Endothelial cell of umbilical vein (primary cell): ENCODE results near the gene GLYATL2. TPM values are rescaled to one million over a fixed set of nuclear protein-coding genes. Genes with fewer than 3 reads are reported as not detected.

Experiments used
- BruUV-seq: library from RNA; stranded (reverse); fragments of 400-500 nt; replicated peaks from 2 replicates; lab custom pipeline; 2021; lab: Mats Ljungman, UMichigan
- CTCF ChIA-PET: fragments of 300-600, 350-600 bp; sonication (Branson Sonifier 250); formaldehyde crosslinking; loops from one replicate; lab custom pipeline; 2021; ENCODE audit warnings: antibody characterized with exemption, inconsistent platforms; lab: Charles Lee
- POLR2A ChIA-PET: fragments of 300-600, 350-600 bp; sonication (Branson Sonifier 250); formaldehyde crosslinking; loops from one replicate; lab custom pipeline; 2021; ENCODE audit warnings: antibody characterized with exemption, inconsistent platforms; lab: Charles Lee
- DNase-seq: peaks from one replicate; pipeline ENCODE4 v3.0.0-alpha.2; 2011; ENCODE audit warnings: low read depth, low spot score
- FAIRE-seq: peaks from 2 replicates; lab custom pipeline; 2011; peaks lifted over from hg19 to GRCh38; lab: Jason Lieb, UNC
- H2AFZ ChIP-seq: 2 replicates; pipeline ENCODE4 v1.6.0; 2012; ENCODE audit warnings: low read depth, low read length, control low read depth, inconsistent platforms
- H3K27ac ChIP-seq: 2 replicates; pipeline ENCODE4 v1.5.1; 2011; ENCODE audit warnings: low read depth, mild to moderate bottlenecking, control low read depth, low read length, moderate library complexity; ENCODE audit not compliant: insufficient read depth
- H3K27me3 ChIP-seq, 2 experiments: 2 replicates each; pipeline versions ENCODE4 v1.6.0 to v1.6.1; 2011; ENCODE audit warnings: low read length in 2 of 2, mixed read lengths in 1 of 2; ENCODE audit not compliant: control insufficient read depth in 2 of 2, insufficient read depth in 2 of 2
- H3K36me3 ChIP-seq, 2 experiments: 2 replicates in 1 of 2; 3 replicates in 1 of 2; pipeline ENCODE4 v1.5.1; 2011; ENCODE audit warnings: low read length in 2 of 2, mild to moderate bottlenecking in 1 of 2, moderate library complexity in 1 of 2; ENCODE audit not compliant: control insufficient read depth in 2 of 2, insufficient read depth in 2 of 2; ENCODE audit errors: extremely low read depth in 1 of 2
- H3K4me1 ChIP-seq: 3 replicates; pipeline ENCODE4 v1.5.1; 2011; ENCODE audit warnings: mild to moderate bottlenecking, low read length; ENCODE audit not compliant: control insufficient read depth, insufficient read depth; ENCODE audit errors: extremely low read depth
- H3K4me2 ChIP-seq: 2 replicates; pipeline ENCODE4 v1.6.1; 2011; ENCODE audit warnings: low read length, control low read depth, mixed read lengths; ENCODE audit not compliant: insufficient read depth
- H3K4me3 ChIP-seq, 3 experiments: fragments of 200-600 bp in 1 of 3; sonication (generic), shearing (Covaris generic) in 1 of 3; replicated peaks in 1 of 3; 2 replicates each; pipeline ENCODE4 v1.5.1; 2011 to 2016; ENCODE audit warnings: control low read depth in 3 of 3, low read length in 3 of 3, mild to moderate bottlenecking in 2 of 3, inconsistent platforms in 1 of 3, low read depth in 1 of 3, moderate library complexity in 1 of 3; ENCODE audit not compliant: insufficient read depth in 1 of 3
- H3K79me2 ChIP-seq: 2 replicates; pipeline ENCODE4 v1.6.0; 2012; ENCODE audit warnings: low read length, inconsistent platforms; ENCODE audit not compliant: control insufficient read depth, insufficient read depth
- H3K9ac ChIP-seq: replicated peaks from 2 replicates; pipeline ENCODE3; 2011; ENCODE audit warnings: low read length, control low read depth; ENCODE audit not compliant: insufficient read depth; ENCODE audit errors: extremely low read depth
- H3K9me1 ChIP-seq: replicated peaks from 3 replicates; pipeline ENCODE4 v1.6.0; 2011; ENCODE audit warnings: mild to moderate bottlenecking, low read length; ENCODE audit not compliant: control insufficient read depth, insufficient read depth; ENCODE audit errors: extremely low read depth
- H3K9me3 ChIP-seq: replicated peaks from 2 replicates; pipeline ENCODE4 v1.5.1; 2012; ENCODE audit warnings: low read length, inconsistent platforms; ENCODE audit not compliant: control insufficient read depth, insufficient read depth
- H4K20me1 ChIP-seq: replicated peaks from 2 replicates; pipeline ENCODE3; 2011; ENCODE audit warnings: mild to moderate bottlenecking, low read length; ENCODE audit not compliant: control insufficient read depth, insufficient read depth; ENCODE audit errors: extremely low read depth
- CTCF ChIP-seq, 2 donors: IDR thresholded peaks; 1 replicate in 1 of 2; 2 replicates in 1 of 2; pipeline ENCODE4 v1.5.1; 2011; ENCODE audit warnings: low read length in 2 of 2, mild to moderate bottlenecking in 2 of 2, moderate library complexity in 2 of 2, control low read depth in 1 of 2, inconsistent platforms in 1 of 2, low read depth in 1 of 2; ENCODE audit not compliant: insufficient read depth in 1 of 2; ENCODE audit errors: extremely low read depth in 1 of 2
- EZH2 ChIP-seq: IDR thresholded peaks from 2 replicates; pipeline ENCODE4 v1.6.1; 2012; ENCODE audit warnings: borderline replicate concordance, low read depth, mild to moderate bottlenecking, moderate library complexity, low read length, inconsistent platforms; ENCODE audit not compliant: severe bottlenecking
- FOS ChIP-seq: IDR thresholded peaks from 2 replicates; pipeline ENCODE4 v1.6.1; 2011; ENCODE audit warnings: mild to moderate bottlenecking, low read length, moderate library complexity, borderline replicate concordance; ENCODE audit not compliant: insufficient read depth
- GATA2 ChIP-seq: IDR thresholded peaks from 2 replicates; pipeline ENCODE4 v1.7.0; 2011; ENCODE audit warnings: low read depth, mild to moderate bottlenecking, moderate library complexity, mixed read lengths, low read length; ENCODE audit not compliant: insufficient read length, insufficient read depth
- JUN ChIP-seq: IDR thresholded peaks from 2 replicates; pipeline ENCODE4 v1.6.1; 2011; ENCODE audit warnings: borderline replicate concordance, low read depth; ENCODE audit not compliant: insufficient read length, insufficient read depth
- MAX ChIP-seq: IDR thresholded peaks from 2 replicates; pipeline ENCODE4 v1.6.1; 2011; ENCODE audit not compliant: insufficient read depth, insufficient read length
- MYC ChIP-seq: IDR thresholded peaks from one replicate; pipeline ENCODE4 v1.6.1; 2011; ENCODE audit warnings: mild to moderate bottlenecking, low read depth, low read length
- POLR2A ChIP-seq: IDR thresholded peaks from 2 replicates; pipeline ENCODE4 v1.6.1; 2012; ENCODE audit warnings: low read depth, mild to moderate bottlenecking, control low read depth, low read length
- POLR2AphosphoS5 ChIP-seq: IDR thresholded peaks from 2 replicates; pipeline ENCODE4 v1.6.1; 2012; ENCODE audit warnings: low read depth, mild to moderate bottlenecking, control low read depth, low read length, moderate library complexity; ENCODE audit not compliant: insufficient read depth
- dilution Hi-C: fragments of 300-500 bp; cut with MboI; formaldehyde crosslinking; loops from one replicate; pipeline ENCODE4 v1.15.0; 2019; ENCODE audit warnings: low sequenced_read_pairs; ENCODE audit not compliant: extremely low pct_ligation_motif_present
- intact Hi-C: fragments of 100-400 bp; cut with micrococcal nuclease; formaldehyde crosslinking; loops from one replicate; pipeline ENCODE4 v1.10.0; 2022
- polyA plus RNA-seq, 4 experiments: library from polyadenylated mRNA; depleted of rRNA in 3 of 4; stranded (reverse) in 3 of 4; unstranded in 1 of 4; fragments of >200 nt; gene quantifications; 2 replicates each; pipeline versions ENCODE4 v1.2.1 to v1.2.3, GENCODE V29; 2011 to 2012; ENCODE audit warnings: missing spikeins in 1 of 4
- total RNA-seq: library from RNA; stranded (reverse); gene quantifications from 2 replicates; pipeline ENCODE4 v1.2.3, GENCODE V29; 2021

The GLYATL2 gene
- total and polyA plus RNA-seq, 2 donors (not counting 3 experiments of a cell fraction or from before 2014, with no cell fraction given): not detected

- H3K27me3 ChIP-seq: no peaks in the 10 kb centered on the region
- no peaks in the 10 kb centered on the region for H3K4me1 ChIP-seq
- H3K9me3 ChIP-seq: no peaks in the 10 kb centered on the region
- DNase-seq: no peak
- H4K20me1 ChIP-seq: no peaks in the 10 kb centered on the region
- intact Hi-C loops (no loop called here), dilution Hi-C loops (no loop called here)
- H3K79me2 ChIP-seq: no peaks in the 10 kb centered on the region
- no TSS peak for BruUV-seq
- no peak for FAIRE-seq
- ChIA-PET CTCF (no interaction called here), POLR2A (no interaction called here)
- no peak overlapping the region for H3K27ac ChIP-seq
- no peak overlapping the region for H3K9ac ChIP-seq
- H3K4me3 ChIP-seq: no peak overlapping the region
- H3K36me3 ChIP-seq: no peaks in the 10 kb centered on the region
- TF ChIP-seq MYC (no peak), JUN (no peak), GATA2 (no peak), MAX (no peak), POLR2AphosphoS5 (no peak), EZH2 (no peak), CTCF (IDR thresholded peaks at IDR 0.05; ENCODE audit: extremely low read depth in 1 of 2, insufficient read depth in 1 of 2, low read depth in 1 of 2, low read length in 2 of 2) (no peak), FOS (no peak), POLR2A (no peak)
- no peak overlapping the region for H2AFZ ChIP-seq
- no peaks in the 10 kb centered on the region for H3K9me1 ChIP-seq
- H3K4me2 ChIP-seq: no peak overlapping the region
Observed at GRCh38 chr11:58784995-58785394, 59.5 kb downstream of the GLYATL2 start.

Other genes starting within 250 kb of the GLYATL2 start
- 2.9 and 3.3 TPM in 2 replicates for gene CNTF, start 222.0 kb downstream of the GLYATL2 start, total RNA-seq
- gene CNTF, start 222.0 kb downstream of the GLYATL2 start, polyA plus RNA-seq: 0.53 and 0.84 TPM in 2 replicates
- not detected in 2 replicates for gene GLYAT, start 112.8 kb downstream of the GLYATL2 start, total RNA-seq
- gene GLYAT, start 112.8 kb downstream of the GLYATL2 start, polyA plus RNA-seq: not detected in 2 replicates
- gene GLYATL1, start 94.8 kb upstream of the GLYATL2 start, total RNA-seq: not detected in 2 replicates
- not detected in 2 replicates for gene GLYATL1, start 94.8 kb upstream of the GLYATL2 start, polyA plus RNA-seq
- gene GLYATL1B, start 241.6 kb upstream of the GLYATL2 start, total RNA-seq: not detected in 2 replicates
- gene GLYATL1B, start 241.6 kb upstream of the GLYATL2 start, polyA plus RNA-seq: not detected in 2 replicates